Measurements from ENCODE around the gene IQSEC1. TPM values are rescaled to one million over a fixed set of nuclear protein-coding genes. Genes with fewer than 3 reads are reported as not detected.

IQSEC1 gene
- total and polyA plus RNA-seq, 2 experiments from 2014 or later: 8.0 to 51.9 TPM

DNA sequence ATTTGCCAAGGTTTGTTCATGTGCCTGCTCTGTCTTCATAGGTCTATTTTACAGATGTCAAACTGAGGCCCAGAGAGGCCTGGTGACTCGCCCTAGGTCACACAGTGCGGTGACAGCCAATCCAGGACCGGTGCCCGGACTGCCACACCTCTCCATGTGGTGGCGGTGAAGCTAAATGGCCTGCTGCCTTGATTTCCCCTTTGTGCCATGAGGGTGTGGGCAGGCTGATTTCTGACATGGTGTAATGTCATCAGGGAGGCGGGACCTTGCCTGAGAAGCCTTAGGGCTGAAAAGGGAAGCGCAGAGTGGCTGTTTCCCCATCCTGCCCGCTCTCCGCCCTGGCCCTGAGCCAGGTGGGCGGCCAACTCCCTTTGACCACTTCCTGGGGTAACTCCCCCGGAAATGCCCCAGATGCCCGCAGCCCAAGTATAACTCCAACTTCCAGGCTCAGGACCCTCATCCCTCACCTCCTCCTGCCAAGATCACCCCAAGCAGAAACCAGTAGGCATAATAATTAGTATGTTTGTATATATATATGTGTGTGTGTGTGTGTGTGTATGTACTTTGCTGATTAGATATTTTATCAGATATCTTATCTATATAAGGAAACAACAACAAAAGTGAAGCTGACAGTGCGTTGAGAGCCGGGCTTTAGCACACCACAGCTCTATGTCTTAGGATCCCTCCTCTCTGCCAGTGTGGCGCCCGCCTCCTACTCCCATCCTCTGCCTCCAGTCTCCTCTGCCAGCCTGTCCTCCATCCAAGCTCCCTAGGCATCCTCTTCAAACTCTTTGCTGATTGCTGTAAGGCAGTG lies 63.9 kb downstream of the IQSEC1 start:
- Mint-ChIP-seq H3K4me3 (no peak overlapping the region), H3K27ac (no peak overlapping the region), H3K27me3 (ENCODE audit: insufficient read depth, low read depth, poor library complexity) (peaks cover 11% of the 10 kb centered on the region), H3K4me1 (peaks cover 34% of the 10 kb centered on the region), H3K9me3 (no peaks in the 10 kb centered on the region), H3K36me3 (ENCODE audit: low read depth) (no peaks in the 10 kb centered on the region)
- no peak overlapping the region for H3K27ac ChIP-seq (ENCODE audit: low read depth)
- no peak for ATAC-seq
- no peak for DNase-seq (ENCODE audit: low spot score)
- no peaks in the 10 kb centered on the region for H3F3A ChIP-seq (replicated peaks; ENCODE audit: low read depth)
- H3K4me3 ChIP-seq: no peak overlapping the region
- no peaks in the 10 kb centered on the region for H4K20me1 ChIP-seq (replicated peaks; ENCODE audit: insufficient read depth)
- H3K27me3 ChIP-seq (ENCODE audit: insufficient read depth): no peaks in the 10 kb centered on the region
- H3K4me2 ChIP-seq: no peak overlapping the region
- no peak overlapping the region for H2AFZ ChIP-seq
- TF ChIP-seq POLR2AphosphoS5 (IDR thresholded peaks at IDR 0.05; ENCODE audit: low read depth): no peak
- no peak for TF ChIP-seq CREB1 (CRISPR knock-in tag; IDR thresholded peaks at IDR 0.05; ENCODE audit: low read depth)
- no peak for TF ChIP-seq CTCF (conservative IDR thresholded peaks at IDR 0.05; ENCODE audit: low read depth in 2 of 2)
- no peak for TF ChIP-seq EZH2phosphoT487 (IDR thresholded peaks at IDR 0.05; ENCODE audit: unreplicated experiment)
- TF ChIP-seq EZH2 (IDR thresholded peaks at IDR 0.05; ENCODE audit: low read depth, unreplicated experiment): no peak
- TF ChIP-seq JUNB (IDR thresholded peaks at IDR 0.05; ENCODE audit: unreplicated experiment): no peak
- TF ChIP-seq NANOG (IDR thresholded peaks at IDR 0.05; ENCODE audit: borderline replicate concordance): no peak
- TF ChIP-seq STAT1 (IDR thresholded peaks at IDR 0.05; ENCODE audit: unreplicated experiment): no peak
- TF ChIP-seq, protein P1, sequence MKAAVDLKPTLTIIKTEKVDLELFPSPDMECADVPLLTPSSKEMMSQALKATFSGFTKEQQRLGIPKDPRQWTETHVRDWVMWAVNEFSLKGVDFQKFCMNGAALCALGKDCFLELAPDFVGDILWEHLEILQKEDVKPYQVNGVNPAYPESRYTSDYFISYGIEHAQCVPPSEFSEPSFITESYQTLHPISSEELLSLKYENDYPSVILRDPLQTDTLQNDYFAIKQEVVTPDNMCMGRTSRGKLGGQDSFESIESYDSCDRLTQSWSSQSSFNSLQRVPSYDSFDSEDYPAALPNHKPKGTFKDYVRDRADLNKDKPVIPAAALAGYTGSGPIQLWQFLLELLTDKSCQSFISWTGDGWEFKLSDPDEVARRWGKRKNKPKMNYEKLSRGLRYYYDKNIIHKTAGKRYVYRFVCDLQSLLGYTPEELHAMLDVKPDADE (IDR thresholded peaks at IDR 0.05): no peak
- no peak for TF ChIP-seq ZNF462 (CRISPR knock-in tag; IDR thresholded peaks at IDR 0.05)
- TF ChIP-seq, protein P2, sequence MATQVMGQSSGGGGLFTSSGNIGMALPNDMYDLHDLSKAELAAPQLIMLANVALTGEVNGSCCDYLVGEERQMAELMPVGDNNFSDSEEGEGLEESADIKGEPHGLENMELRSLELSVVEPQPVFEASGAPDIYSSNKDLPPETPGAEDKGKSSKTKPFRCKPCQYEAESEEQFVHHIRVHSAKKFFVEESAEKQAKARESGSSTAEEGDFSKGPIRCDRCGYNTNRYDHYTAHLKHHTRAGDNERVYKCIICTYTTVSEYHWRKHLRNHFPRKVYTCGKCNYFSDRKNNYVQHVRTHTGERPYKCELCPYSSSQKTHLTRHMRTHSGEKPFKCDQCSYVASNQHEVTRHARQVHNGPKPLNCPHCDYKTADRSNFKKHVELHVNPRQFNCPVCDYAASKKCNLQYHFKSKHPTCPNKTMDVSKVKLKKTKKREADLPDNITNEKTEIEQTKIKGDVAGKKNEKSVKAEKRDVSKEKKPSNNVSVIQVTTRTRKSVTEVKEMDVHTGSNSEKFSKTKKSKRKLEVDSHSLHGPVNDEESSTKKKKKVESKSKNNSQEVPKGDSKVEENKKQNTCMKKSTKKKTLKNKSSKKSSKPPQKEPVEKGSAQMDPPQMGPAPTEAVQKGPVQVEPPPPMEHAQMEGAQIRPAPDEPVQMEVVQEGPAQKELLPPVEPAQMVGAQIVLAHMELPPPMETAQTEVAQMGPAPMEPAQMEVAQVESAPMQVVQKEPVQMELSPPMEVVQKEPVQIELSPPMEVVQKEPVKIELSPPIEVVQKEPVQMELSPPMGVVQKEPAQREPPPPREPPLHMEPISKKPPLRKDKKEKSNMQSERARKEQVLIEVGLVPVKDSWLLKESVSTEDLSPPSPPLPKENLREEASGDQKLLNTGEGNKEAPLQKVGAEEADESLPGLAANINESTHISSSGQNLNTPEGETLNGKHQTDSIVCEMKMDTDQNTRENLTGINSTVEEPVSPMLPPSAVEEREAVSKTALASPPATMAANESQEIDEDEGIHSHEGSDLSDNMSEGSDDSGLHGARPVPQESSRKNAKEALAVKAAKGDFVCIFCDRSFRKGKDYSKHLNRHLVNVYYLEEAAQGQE (IDR thresholded peaks at IDR 0.05; ENCODE audit: unreplicated experiment): no peak
- no peak for TF ChIP-seq ZNF114 (CRISPR knock-in tag; IDR thresholded peaks at IDR 0.05)
- TF ChIP-seq ZNF331 (CRISPR knock-in tag; IDR thresholded peaks at IDR 0.05; ENCODE audit: low read depth): no peak
- H3K4me1 ChIP-seq (ENCODE audit: insufficient read depth): peaks cover 13% of the 10 kb centered on the region
- H3K79me2 ChIP-seq (replicated peaks; ENCODE audit: insufficient read depth): no peaks in the 10 kb centered on the region
- H3K9me2 ChIP-seq (ENCODE audit: insufficient read depth): no peaks in the 10 kb centered on the region
- H3K36me3 ChIP-seq (ENCODE audit: insufficient read depth): no peaks in the 10 kb centered on the region
